Raji (cell line): ENCODE results near the gene NPRL2.
A peak's percentile ranks its signal among the peaks of the same experiment; 100 is the strongest.

ENCODE experiments used
- POLR2A ChIP-seq: IDR thresholded peaks from 2 replicates; pipeline ENCODE4 v1.6.1; 2011; ENCODE audit warnings: low read depth, low read length, control low read depth; ENCODE audit not compliant: insufficient read depth

Gene NPRL2

DNA sequence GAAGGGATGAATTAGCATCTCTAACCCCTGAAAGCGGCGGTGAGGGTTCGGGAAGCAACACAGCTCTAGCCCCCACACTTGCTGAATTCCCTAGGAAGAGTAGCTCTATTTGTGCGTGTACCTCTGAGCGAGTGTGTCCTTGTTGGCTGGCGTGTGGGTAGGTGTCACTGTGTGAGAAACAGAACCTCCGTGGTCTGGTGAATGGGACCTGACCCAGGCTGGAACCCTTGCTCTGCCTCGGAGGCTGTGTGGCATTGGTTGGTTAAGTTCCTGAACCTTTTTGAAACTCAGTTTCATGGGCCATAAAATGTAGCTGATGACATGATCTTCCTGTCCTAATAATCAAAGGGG lies 9.2 kb upstream of the NPRL2 start:
- TF ChIP-seq POLR2A, result no peak

DNA sequence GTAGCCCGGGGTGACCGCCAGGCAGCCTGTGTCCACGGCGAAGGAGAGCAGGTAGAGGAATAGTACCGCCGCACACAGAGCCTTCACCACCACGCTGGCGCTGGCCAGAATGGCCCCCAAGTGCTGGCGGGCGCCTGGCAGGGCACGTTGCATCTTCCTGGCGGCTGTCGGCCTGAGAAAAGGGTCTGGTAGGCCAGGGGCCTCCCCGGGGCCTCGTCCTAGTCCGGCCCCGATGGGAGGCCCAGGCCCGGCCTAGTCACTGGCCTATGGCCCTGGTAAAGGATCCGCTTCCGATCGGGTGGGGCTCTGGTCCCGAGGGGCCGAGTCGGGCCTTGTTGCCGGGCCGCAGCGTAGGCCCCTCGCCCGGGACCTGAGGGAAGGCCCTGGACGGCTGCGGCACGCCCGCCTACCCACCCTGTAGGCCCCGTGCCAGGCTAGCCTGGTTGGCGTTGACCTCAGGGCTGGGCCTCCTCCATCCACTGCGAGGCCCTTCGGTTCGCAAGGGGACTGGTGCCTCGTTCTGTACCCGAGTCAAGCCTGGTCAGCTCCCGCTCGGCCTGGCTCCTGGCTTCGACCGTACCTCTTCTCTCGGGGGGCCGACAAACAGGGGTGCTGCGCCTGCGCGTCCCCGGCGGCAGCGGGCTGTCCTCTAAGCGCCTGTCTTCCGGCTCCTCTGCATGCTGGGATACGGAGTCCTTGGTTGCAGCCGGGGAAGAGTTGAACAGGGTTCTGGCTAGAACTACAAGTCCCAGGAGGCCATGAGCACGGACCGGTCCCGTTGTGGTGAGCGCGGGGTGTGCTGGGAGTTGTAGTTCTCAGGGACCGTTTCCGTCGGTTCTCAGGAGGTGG lies 8.6 kb upstream of the NPRL2 start, which contains the start of gene TMEM115:
Gene TMEM115, minus strand, starts transcription at position 611 of the 849 bp plus-strand sequence. Its CDS starts 458 bp downstream, at position 153.
- TF ChIP-seq POLR2A, result peak; percentile 84

DNA sequence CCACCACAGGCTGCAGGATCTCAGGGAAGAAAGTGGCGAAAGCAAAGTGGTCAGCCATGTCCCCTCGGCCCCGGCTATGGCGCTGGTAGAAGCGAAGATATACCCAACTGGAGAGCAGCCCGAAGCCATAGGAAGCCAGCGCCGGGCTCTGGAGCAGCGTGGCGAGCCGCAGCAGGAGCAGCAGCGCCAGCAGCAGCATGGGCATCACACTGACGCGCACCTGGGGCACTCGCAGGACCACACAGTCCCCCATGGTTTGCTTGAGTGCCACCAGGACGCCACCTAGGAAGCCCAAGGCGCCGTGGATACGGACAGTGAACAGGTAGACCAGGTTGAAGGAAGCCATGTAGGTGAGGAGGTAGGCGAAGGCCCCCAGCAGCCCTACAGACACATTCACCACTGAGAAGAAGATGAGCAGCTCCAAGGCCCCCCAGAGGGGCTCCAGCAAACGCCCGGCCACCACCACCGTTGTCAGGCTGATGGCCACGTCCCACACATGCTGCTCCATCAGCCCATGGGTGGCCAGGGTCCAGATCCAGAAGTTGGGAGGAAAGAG lies 7.9 kb upstream of the NPRL2 start:
- no peak for TF ChIP-seq POLR2A

- TF ChIP-seq POLR2A, result no peak
Observed at GRCh38 chr3:50357481-50357880, 6.9 kb upstream of the NPRL2 start.

- no peak for TF ChIP-seq POLR2A
Observed at GRCh38 chr3:50356553-50356952, 6.0 kb upstream of the NPRL2 start.

GRCh38 chr3:50355829-50356552 lies 5.4 kb upstream of the NPRL2 start:
- TF ChIP-seq POLR2A, result no peak

- no peak for TF ChIP-seq POLR2A
Observed at GRCh38 chr3:50354850-50355249, 4.3 kb upstream of the NPRL2 start.

DNA sequence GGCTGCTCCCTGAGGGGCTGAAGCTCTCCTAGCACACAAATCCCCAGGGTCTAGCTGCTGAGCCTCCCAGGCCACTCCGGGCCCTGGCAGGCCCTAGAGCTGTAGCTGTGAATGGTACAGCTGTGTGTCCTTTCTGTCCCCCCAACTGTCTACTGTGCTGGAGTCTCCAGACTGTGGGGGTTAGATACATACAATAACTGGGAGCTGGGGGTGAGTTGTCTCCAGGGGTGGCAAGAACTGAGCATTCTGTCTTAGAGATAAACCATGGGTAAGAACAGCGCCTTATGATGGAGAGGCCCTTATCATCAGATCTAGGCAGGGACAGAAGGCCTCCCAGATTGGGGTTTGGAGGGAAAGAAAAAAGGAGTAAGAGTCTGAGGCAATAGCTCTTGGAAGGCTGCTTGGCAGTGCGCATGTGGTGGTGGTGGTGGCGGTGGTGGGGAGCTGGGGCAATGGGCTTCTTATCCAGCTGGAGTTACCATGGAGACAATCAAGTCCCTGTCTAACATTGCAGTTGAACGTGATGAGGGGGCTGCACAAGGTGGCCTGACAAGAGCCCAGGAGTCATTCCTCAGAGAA lies 3.7 kb upstream of the NPRL2 start:
- no peak for TF ChIP-seq POLR2A

DNA sequence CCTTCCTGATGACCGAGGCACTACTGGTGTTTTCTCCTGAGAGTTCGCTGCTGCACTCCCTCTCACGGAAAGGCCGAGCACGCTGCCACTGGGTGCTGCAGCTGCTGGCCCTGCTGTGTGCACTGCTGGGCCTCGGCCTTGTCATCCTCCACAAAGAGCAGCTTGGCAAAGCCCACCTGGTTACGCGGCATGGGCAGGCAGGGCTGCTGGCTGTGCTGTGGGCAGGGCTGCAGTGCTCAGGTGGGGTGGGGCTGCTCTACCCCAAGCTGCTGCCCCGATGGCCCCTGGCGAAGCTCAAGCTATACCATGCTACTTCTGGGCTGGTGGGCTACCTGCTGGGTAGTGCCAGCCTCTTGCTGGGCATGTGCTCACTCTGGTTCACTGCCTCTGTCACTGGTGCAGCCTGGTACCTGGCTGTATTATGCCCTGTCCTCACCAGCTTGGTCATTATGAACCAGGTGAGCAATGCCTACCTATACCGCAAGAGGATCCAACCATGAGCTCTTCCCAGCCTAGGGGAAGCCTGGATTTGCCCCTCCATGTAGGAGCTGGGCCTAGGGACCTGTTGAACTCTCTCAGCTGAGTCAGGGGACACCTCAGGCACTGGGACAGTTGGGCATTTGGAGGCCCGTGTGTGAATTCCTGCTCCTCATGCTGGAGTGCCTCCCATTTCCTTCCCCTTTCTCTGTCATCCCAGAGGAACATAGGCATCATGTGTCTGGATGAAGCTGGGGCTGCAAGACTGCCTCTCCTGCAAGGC lies 2.9 kb upstream of the NPRL2 start:
- TF ChIP-seq POLR2A, result no peak

- no peak for TF ChIP-seq POLR2A
Observed at GRCh38 chr3:50352781-50353180, 2.2 kb upstream of the NPRL2 start.

- no peak for TF ChIP-seq POLR2A
Observed at GRCh38 chr3:50351323-50351697, 735 bp upstream of the NPRL2 start.

DNA sequence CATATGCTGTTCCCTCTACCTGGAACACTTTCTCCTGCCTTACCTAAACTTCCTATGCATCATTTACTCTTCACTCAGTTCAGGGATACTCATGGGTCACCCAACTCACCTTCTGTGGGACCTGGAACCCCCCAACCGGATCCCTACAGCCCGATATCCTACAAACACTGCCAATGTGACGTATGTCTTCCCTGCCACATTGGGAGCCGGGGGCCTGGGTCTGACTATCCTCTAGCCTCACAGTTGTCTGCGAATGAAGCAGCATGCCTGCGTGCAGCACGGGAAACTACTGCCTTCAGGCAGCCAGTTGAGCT lies 405 bp downstream of the NPRL2 start:
- no peak for TF ChIP-seq POLR2A

GRCh38 chr3:50347187-50347813 lies 3.3 kb downstream of the NPRL2 start:
- no peak for TF ChIP-seq POLR2A

DNA sequence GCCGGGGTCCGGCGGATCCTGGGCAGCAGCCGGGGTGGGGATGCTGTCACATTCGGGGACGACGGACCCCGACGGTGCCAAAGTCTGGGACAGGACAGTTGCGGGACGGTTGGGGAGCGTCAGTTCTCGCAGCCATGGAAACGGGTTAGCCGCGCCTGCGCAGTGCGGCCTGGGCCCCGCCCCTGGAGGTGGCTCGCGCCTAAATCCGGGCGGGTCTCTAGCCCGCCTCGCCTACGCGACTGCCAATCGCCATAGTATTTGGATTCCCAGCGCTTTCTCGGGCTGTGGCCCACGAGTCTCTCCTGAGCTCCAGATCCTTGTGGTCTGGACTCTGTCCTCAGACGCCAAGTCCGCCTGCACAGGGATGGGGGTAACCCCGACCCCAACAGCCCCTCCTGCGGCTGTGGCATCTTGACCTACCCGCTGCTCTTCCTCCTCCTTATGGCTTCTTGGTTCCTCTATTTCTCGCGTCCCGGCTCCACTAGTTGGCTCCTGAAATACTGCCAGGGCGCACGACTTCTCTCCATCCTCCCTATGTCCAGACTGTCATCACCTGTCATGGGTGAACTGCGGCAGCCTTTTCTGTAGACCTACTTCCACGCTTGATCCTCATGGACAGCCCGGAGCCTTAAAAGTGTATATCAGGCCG lies 4.9 kb downstream of the NPRL2 start, which contains the start of gene ZMYND10:
Gene ZMYND10, minus strand, starts transcription at position 147 of the 649 bp plus-strand sequence. CDS start 153 bp downstream, outside the sequence.
- TF ChIP-seq POLR2A, result 0 out of 2 replicates have a peak, but pooled peaks have one; percentile 10
